ENCODE measurements around the gene BBS1. TPM values are rescaled to one million over a fixed set of nuclear protein-coding genes. Genes with fewer than 3 reads are reported as not detected.

BBS1 gene
- total RNA-seq, 1 donor from 2014 or later: 35.8 TPM

GRCh38 chr11:66556086-66556485 is 45.7 kb downstream of the BBS1 start:
- Mint-ChIP-seq H3K4me3 (ENCODE audit: unreplicated experiment) (no peak overlapping the region), H3K4me1 (ENCODE audit: unreplicated experiment) (no peaks in the 10 kb centered on the region), H3K36me3 (ENCODE audit: low read depth, unreplicated experiment) (no peaks in the 10 kb centered on the region), H3K27ac (ENCODE audit: unreplicated experiment) (no peak overlapping the region), H3K9me3 (ENCODE audit: unreplicated experiment) (no peaks in the 10 kb centered on the region), H3K27me3 (ENCODE audit: unreplicated experiment) (peaks cover 9% of the 10 kb centered on the region)
- no peak for TF ChIP-seq CTCF (IDR thresholded peaks at IDR 0.05; ENCODE audit: unreplicated experiment)
- no peak for DNase-seq (ENCODE audit: low spot score)

- Mint-ChIP-seq H3K4me1 (ENCODE audit: unreplicated experiment) (no peaks in the 10 kb centered on the region), H3K27me3 (ENCODE audit: unreplicated experiment) (peaks cover 9% of the 10 kb centered on the region), H3K9me3 (ENCODE audit: unreplicated experiment) (no peaks in the 10 kb centered on the region), H3K4me3 (ENCODE audit: unreplicated experiment) (no peak overlapping the region), H3K36me3 (ENCODE audit: low read depth, unreplicated experiment) (no peaks in the 10 kb centered on the region), H3K27ac (ENCODE audit: unreplicated experiment) (no peak overlapping the region)
- no peak for DNase-seq (ENCODE audit: low spot score)
- TF ChIP-seq CTCF (IDR thresholded peaks at IDR 0.05; ENCODE audit: unreplicated experiment): no peak
Observed at GRCh38 chr11:66557733-66558326, 47.4 kb downstream of the BBS1 start.

GRCh38 chr11:66559142-66559865 is 48.9 kb downstream of the BBS1 start:
- no peak overlapping the region for H3K27ac Mint-ChIP-seq (ENCODE audit: unreplicated experiment)
- H3K4me3 Mint-ChIP-seq (ENCODE audit: unreplicated experiment): no peak overlapping the region
- peaks cover 9% of the 10 kb centered on the region for H3K27me3 Mint-ChIP-seq (ENCODE audit: unreplicated experiment)

GRCh38 chr11:66559866-66560676 is 49.6 kb downstream of the BBS1 start:
- peaks cover 7% of the 10 kb centered on the region for H3K27me3 Mint-ChIP-seq (ENCODE audit: unreplicated experiment)
- no peaks in the 10 kb centered on the region for H3K4me1 Mint-ChIP-seq (ENCODE audit: unreplicated experiment)
- DNase-seq (ENCODE audit: low spot score): no peak
- H3K27ac Mint-ChIP-seq (ENCODE audit: unreplicated experiment): no peak overlapping the region
- H3K4me3 Mint-ChIP-seq (ENCODE audit: unreplicated experiment): no peak overlapping the region
- TF ChIP-seq CTCF (IDR thresholded peaks at IDR 0.05; ENCODE audit: unreplicated experiment): no peak
- H3K36me3 Mint-ChIP-seq (ENCODE audit: low read depth, unreplicated experiment): no peaks in the 10 kb centered on the region
- H3K9me3 Mint-ChIP-seq (ENCODE audit: unreplicated experiment): no peaks in the 10 kb centered on the region

More at GRCh38 chr11:66559142-66559865, 48.9 kb downstream of the BBS1 start:
- DNase-seq (ENCODE audit: low spot score): no peak
- Mint-ChIP-seq H3K9me3 (ENCODE audit: unreplicated experiment) (no peaks in the 10 kb centered on the region), H3K36me3 (ENCODE audit: low read depth, unreplicated experiment) (no peaks in the 10 kb centered on the region), H3K4me1 (ENCODE audit: unreplicated experiment) (no peaks in the 10 kb centered on the region)
- TF ChIP-seq CTCF (IDR thresholded peaks at IDR 0.05; ENCODE audit: unreplicated experiment): no peak
